ENCODE results near the gene DGCR2.

DNA sequence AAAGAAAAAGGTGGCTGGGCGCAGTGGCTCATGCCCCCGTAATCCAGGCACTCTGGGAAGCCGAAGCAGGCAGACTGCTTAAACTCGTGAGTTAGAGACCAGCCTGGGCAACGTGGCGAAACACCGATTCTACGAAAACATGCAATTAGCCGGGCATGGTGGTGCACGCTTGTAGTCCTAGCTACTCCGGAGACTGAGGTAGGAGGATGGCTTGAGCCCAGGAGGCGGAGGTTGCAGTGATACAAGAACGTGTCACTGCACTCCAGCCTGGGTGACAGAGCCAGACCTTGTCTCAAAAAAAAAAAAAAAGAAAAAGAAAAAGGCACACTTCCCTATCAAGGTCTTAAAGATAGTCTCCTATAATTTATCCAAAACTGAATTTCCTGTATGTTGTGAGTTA, 39.4 kb downstream of the DGCR2 start:
- TF ChIP-seq, protein P1, sequence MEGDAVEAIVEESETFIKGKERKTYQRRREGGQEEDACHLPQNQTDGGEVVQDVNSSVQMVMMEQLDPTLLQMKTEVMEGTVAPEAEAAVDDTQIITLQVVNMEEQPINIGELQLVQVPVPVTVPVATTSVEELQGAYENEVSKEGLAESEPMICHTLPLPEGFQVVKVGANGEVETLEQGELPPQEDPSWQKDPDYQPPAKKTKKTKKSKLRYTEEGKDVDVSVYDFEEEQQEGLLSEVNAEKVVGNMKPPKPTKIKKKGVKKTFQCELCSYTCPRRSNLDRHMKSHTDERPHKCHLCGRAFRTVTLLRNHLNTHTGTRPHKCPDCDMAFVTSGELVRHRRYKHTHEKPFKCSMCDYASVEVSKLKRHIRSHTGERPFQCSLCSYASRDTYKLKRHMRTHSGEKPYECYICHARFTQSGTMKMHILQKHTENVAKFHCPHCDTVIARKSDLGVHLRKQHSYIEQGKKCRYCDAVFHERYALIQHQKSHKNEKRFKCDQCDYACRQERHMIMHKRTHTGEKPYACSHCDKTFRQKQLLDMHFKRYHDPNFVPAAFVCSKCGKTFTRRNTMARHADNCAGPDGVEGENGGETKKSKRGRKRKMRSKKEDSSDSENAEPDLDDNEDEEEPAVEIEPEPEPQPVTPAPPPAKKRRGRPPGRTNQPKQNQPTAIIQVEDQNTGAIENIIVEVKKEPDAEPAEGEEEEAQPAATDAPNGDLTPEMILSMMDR (conservative IDR thresholded peaks at IDR 0.05 in 1 of 2, IDR thresholded peaks at IDR 0.05 in 1 of 2; ENCODE audit: low read depth in 1 of 2, low read length in 2 of 2): no peak
- no peak for TF ChIP-seq EZH2 (IDR thresholded peaks at IDR 0.05; ENCODE audit: low read length, missing control alignments)
